ENCODE measurements around the gene MSL3B.
"Not testable (repeated sequence)": the region's sequence is repeated elsewhere in the genome, so short reads cannot be mapped to it uniquely, and the experiment has no call there.

- not testable (repeated sequence) for TF ChIP-seq CTCF (IDR thresholded peaks at IDR 0.05; ENCODE audit: low read depth, low read length, missing input control); MAX (IDR thresholded peaks at IDR 0.05); FOXA1 (IDR thresholded peaks at IDR 0.05); YY1 (IDR thresholded peaks at IDR 0.05); HNF4G (IDR thresholded peaks at IDR 0.05); REST (IDR thresholded peaks at IDR 0.05); GABPA (IDR thresholded peaks at IDR 0.05 in 1 of 2, conservative IDR thresholded peaks at IDR 0.05 in 1 of 2)
Observed at GRCh38 chr2:233896253-233896652, 28.1 kb upstream of the MSL3B start.
